ENCODE data around the gene PHLPP1. TPM values are rescaled to one million over a fixed set of nuclear protein-coding genes. Genes with fewer than 3 reads are reported as not detected.

Gene PHLPP1
- total RNA-seq, 2 experiments from 2014 or later = 6.8 to 7.1 TPM

- Mint-ChIP-seq H3K27me3 (no peaks in the 10 kb centered on the region), H3K4me1 (ENCODE audit: low read depth) (peaks cover 16% of the 10 kb centered on the region), H3K36me3 (ENCODE audit: low read depth) (no peaks in the 10 kb centered on the region), H3K27ac (peak overlapping the region; percentile 90), H3K9me3 (no peaks in the 10 kb centered on the region), H3K4me3 (no peak overlapping the region)
- ATAC-seq (ENCODE audit: poor library complexity) (no peak), DNase-seq (no peak)
- Histone ChIP-seq H3K27me3 (ENCODE audit: control insufficient read depth in 1 of 2, insufficient read depth in 2 of 2, low read length in 2 of 2) (no peaks in the 10 kb centered on the region), H3K27ac (ENCODE audit: low read depth in 1 of 2, low read length in 2 of 2) (no peak overlapping the region), H3K4me1 (ENCODE audit: insufficient read depth, low read length) (peaks cover 5% of the 10 kb centered on the region), H3K36me3 (ENCODE audit: insufficient read depth, low read length) (no peaks in the 10 kb centered on the region), H3K4me3 (ENCODE audit: low read length) (no peak overlapping the region), H3K9me3 (ENCODE audit: control insufficient read depth in 1 of 2, insufficient read depth in 1 of 2, low read length in 2 of 2) (no peaks in the 10 kb centered on the region)
- intact Hi-C loops (cut with DNase I, micrococcal nuclease) = no loop called here
- ChIA-PET POLR2A (interaction anchor here (0.7 kb wide), 1 partner anchor 285 kb away, joined by 3 read pairs; no protein-coding TSS in a partner anchor), CTCF (no interaction called here)
- TF ChIP-seq CTCF (IDR thresholded peaks at IDR 0.05) = no peak
Observed at GRCh38 chr18:62870643-62871042, 155.3 kb downstream of the PHLPP1 start.

GRCh38 chr18:62875323-62875722 is 160.0 kb downstream of the PHLPP1 start:
- Histone ChIP-seq H3K36me3 (ENCODE audit: insufficient read depth, low read length) (no peaks in the 10 kb centered on the region), H3K27me3 (ENCODE audit: control insufficient read depth in 1 of 2, insufficient read depth in 2 of 2, low read length in 2 of 2) (no peaks in the 10 kb centered on the region), H3K27ac (ENCODE audit: low read depth in 1 of 2, low read length in 2 of 2) (no peak overlapping the region), H3K9me3 (ENCODE audit: control insufficient read depth in 1 of 2, insufficient read depth in 1 of 2, low read length in 2 of 2) (no peaks in the 10 kb centered on the region), H3K4me1 (ENCODE audit: insufficient read depth, low read length) (no peaks in the 10 kb centered on the region), H3K4me3 (ENCODE audit: low read length) (no peak overlapping the region)
- intact Hi-C loops (cut with DNase I, micrococcal nuclease) = no loop called here
- DNase-seq (no peak), ATAC-seq (ENCODE audit: poor library complexity) (no peak)
- Mint-ChIP-seq H3K4me1 (ENCODE audit: low read depth) (peaks cover 8% of the 10 kb centered on the region), H3K36me3 (ENCODE audit: low read depth) (no peaks in the 10 kb centered on the region), H3K27me3 (no peaks in the 10 kb centered on the region), H3K27ac (no peak overlapping the region), H3K4me3 (no peak overlapping the region), H3K9me3 (no peaks in the 10 kb centered on the region)
- no peak for TF ChIP-seq CTCF (IDR thresholded peaks at IDR 0.05)
- ChIA-PET POLR2A (no interaction called here), CTCF (no interaction called here)

GRCh38 chr18:62876111-62876510 is 160.8 kb downstream of the PHLPP1 start:
- H3K27ac Mint-ChIP-seq = no peak overlapping the region
- POLR2A ChIA-PET = no interaction called here
- no peaks in the 10 kb centered on the region for H3K9me3 Mint-ChIP-seq
- H3K36me3 Mint-ChIP-seq (ENCODE audit: low read depth) = no peaks in the 10 kb centered on the region
- TF ChIP-seq CTCF (IDR thresholded peaks at IDR 0.05) = no peak
- DNase-seq (no peak), ATAC-seq (ENCODE audit: poor library complexity) (no peak)
- peaks cover 9% of the 10 kb centered on the region for H3K4me1 Mint-ChIP-seq (ENCODE audit: low read depth)
- Histone ChIP-seq H3K27me3 (ENCODE audit: control insufficient read depth in 1 of 2, insufficient read depth in 2 of 2, low read length in 2 of 2) (no peaks in the 10 kb centered on the region), H3K9me3 (ENCODE audit: control insufficient read depth in 1 of 2, insufficient read depth in 1 of 2, low read length in 2 of 2) (no peaks in the 10 kb centered on the region), H3K27ac (ENCODE audit: low read depth in 1 of 2, low read length in 2 of 2) (no peak overlapping the region), H3K4me3 (ENCODE audit: low read length) (no peak overlapping the region), H3K36me3 (ENCODE audit: insufficient read depth, low read length) (no peaks in the 10 kb centered on the region), H3K4me1 (ENCODE audit: insufficient read depth, low read length) (no peaks in the 10 kb centered on the region)
- intact Hi-C loops (cut with DNase I, micrococcal nuclease) = no loop called here
- H3K4me3 Mint-ChIP-seq = no peak overlapping the region
- CTCF ChIA-PET = interaction anchor here (1.2 kb wide), 1 partner anchor 9 kb away, joined by 3 read pairs; no protein-coding TSS in a partner anchor
- no peaks in the 10 kb centered on the region for H3K27me3 Mint-ChIP-seq
